HG02763 (cell line): ENCODE measurements around the gene TAF1C.

ENCODE experiments used
- ATAC-seq: cut with Tn5 transposase; IDR thresholded peaks from one replicate; pipeline ENCODE4 v1.9.1; 2021; ENCODE audit warnings: mild to moderate bottlenecking, moderate library complexity; ENCODE audit not compliant: unreplicated experiment

TAF1C gene

GRCh38 chr16:84184775-84185174, 2.1 kb downstream of the TAF1C start:
- ATAC-seq, result no peak

- no peak for ATAC-seq
These were observed 2.8 kb downstream of the TAF1C start for GRCh38 chr16:84183911-84184591.

GRCh38 chr16:84183572-84183875, 3.3 kb downstream of the TAF1C start:
- no peak for ATAC-seq

- no peak for ATAC-seq
These were observed 3.9 kb downstream of the TAF1C start for GRCh38 chr16:84182680-84183571.

GRCh38 chr16:84182104-84182503, 4.8 kb downstream of the TAF1C start:
- ATAC-seq, result no peak

- no peak for ATAC-seq
These were observed 5.5 kb downstream of the TAF1C start for GRCh38 chr16:84181144-84181915.

GRCh38 chr16:84180519-84181140, 6.2 kb downstream of the TAF1C start:
- ATAC-seq, result no peak

GRCh38 chr16:84179612-84180320, 7.1 kb downstream of the TAF1C start:
- ATAC-seq, result no peak

- no peak for ATAC-seq
These were observed 7.8 kb downstream of the TAF1C start for GRCh38 chr16:84178892-84179611.

GRCh38 chr16:84178146-84178765, 8.6 kb downstream of the TAF1C start:
- no peak for ATAC-seq

- ATAC-seq, result no peak
These were observed 9.2 kb downstream of the TAF1C start for GRCh38 chr16:84177741-84178073.

GRCh38 chr16:84176192-84177053, 10.4 kb downstream of the TAF1C start:
- ATAC-seq, result no peak

- ATAC-seq, result peak; percentile 48
These were observed 11.3 kb downstream of the TAF1C start for GRCh38 chr16:84175350-84176081.

GRCh38 chr16:84174396-84174795, 12.5 kb downstream of the TAF1C start:
- no peak for ATAC-seq

- ATAC-seq, result no peak
These were observed 17.0 kb downstream of the TAF1C start for GRCh38 chr16:84169765-84170310.

- no peak for ATAC-seq
These were observed 19.8 kb downstream of the TAF1C start for GRCh38 chr16:84166796-84167695.

GRCh38 chr16:84165746-84166145, 21.1 kb downstream of the TAF1C start:
- ATAC-seq, result no peak
